OCI-LY1 (cell line): ENCODE data around the gene DEPDC1B.

Experiments used
- H2AFZ ChIP-seq: fragments of 200-600 bp; sonication (generic), shearing (Covaris generic); 2 replicates; pipeline ENCODE4 v1.6.0; 2014; ENCODE audit warnings: antibody characterized with exemption, mild to moderate bottlenecking, low read length
- H3F3A ChIP-seq: fragments of 200-600 bp; sonication (generic), shearing (Covaris generic); 2 replicates; pipeline ENCODE4 v1.6.0; 2014; ENCODE audit warnings: mild to moderate bottlenecking, antibody characterized with exemption, low read length, moderate library complexity; ENCODE audit not compliant: insufficient read depth
- H3K27ac ChIP-seq: fragments of 200-600 bp; sonication (generic); 2 replicates; pipeline ENCODE4 v1.5.1; 2014; ENCODE audit warnings: low read length, mixed run types, mild to moderate bottlenecking, low read depth; ENCODE audit not compliant: poor library complexity, severe bottlenecking
- H3K27me3 ChIP-seq: fragments of 200-600 bp; sonication (generic); 2 replicates; pipeline ENCODE4 v1.6.0; 2014; ENCODE audit warnings: antibody characterized with exemption, mild to moderate bottlenecking, low read length, moderate library complexity; ENCODE audit not compliant: insufficient read depth
- H3K36me3 ChIP-seq: fragments of 200-600 bp; sonication (generic); 2 replicates; pipeline ENCODE4 v1.6.1; 2014; ENCODE audit warnings: mild to moderate bottlenecking, antibody characterized with exemption, low read length, moderate library complexity, mixed read lengths; ENCODE audit not compliant: insufficient read depth
- H3K4me1 ChIP-seq: fragments of 200-600 bp; sonication (generic); 2 replicates; pipeline ENCODE4 v1.5.1; 2014; ENCODE audit warnings: mild to moderate bottlenecking, low read length, moderate library complexity; ENCODE audit not compliant: insufficient read depth, severe bottlenecking
- H3K4me2 ChIP-seq: fragments of 200-600 bp; sonication (generic), shearing (Covaris generic); 2 replicates; pipeline ENCODE4 v1.6.1; 2014; ENCODE audit warnings: low read length
- H3K4me3 ChIP-seq: fragments of 200-600 bp; sonication (generic); 2 replicates; pipeline ENCODE4 v1.5.1; 2014; ENCODE audit warnings: low read length, low read depth, mild to moderate bottlenecking, mixed read lengths; ENCODE audit not compliant: poor library complexity, severe bottlenecking
- H3K79me2 ChIP-seq: fragments of 200-600 bp; shearing (Covaris generic); 2 replicates; pipeline ENCODE4 v1.6.1; 2016; ENCODE audit warnings: mixed run types, low read length, mixed read lengths; ENCODE audit not compliant: insufficient read depth
- H3K9ac ChIP-seq: fragments of 200-600 bp; sonication (generic), shearing (Covaris generic); 2 replicates; pipeline ENCODE4 v1.6.1; 2014; ENCODE audit warnings: mild to moderate bottlenecking, low read length, mixed read lengths
- H3K9me2 ChIP-seq: fragments of 200-600 bp; sonication (generic), shearing (Covaris generic); 2 replicates; pipeline ENCODE4 v1.6.1; 2014; ENCODE audit warnings: low read depth, mild to moderate bottlenecking, low read length, mixed read lengths
- H3K9me3 ChIP-seq: fragments of 200-600 bp; shearing (Covaris generic); 2 replicates; pipeline ENCODE4 v1.6.1; 2014; ENCODE audit warnings: low read length, mixed read lengths
- H4K20me1 ChIP-seq: fragments of 200-600 bp; sonication (generic), shearing (Covaris generic); 2 replicates; pipeline ENCODE4 v1.6.0; 2016; ENCODE audit warnings: mild to moderate bottlenecking, low read length; ENCODE audit not compliant: insufficient read depth
- EZH2 ChIP-seq: fragments of 200-600 bp; sonication (generic), shearing (Covaris generic); IDR thresholded peaks from 2 replicates; pipeline ENCODE4 v1.8.0; 2017; ENCODE audit warnings: borderline replicate concordance, mixed run types, mild to moderate bottlenecking, antibody characterized with exemption, low read length, moderate library complexity, mixed read lengths
- TF ChIP-seq, protein P1 (sequence below): fragments of 200-600 bp; sonication (generic), shearing (Covaris generic); IDR thresholded peaks from 2 replicates; pipeline ENCODE4 v1.5.1; 2017; ENCODE audit warnings: mild to moderate bottlenecking, antibody characterized with exemption, low read length, moderate library complexity, mixed read lengths

Gene DEPDC1B

DNA sequence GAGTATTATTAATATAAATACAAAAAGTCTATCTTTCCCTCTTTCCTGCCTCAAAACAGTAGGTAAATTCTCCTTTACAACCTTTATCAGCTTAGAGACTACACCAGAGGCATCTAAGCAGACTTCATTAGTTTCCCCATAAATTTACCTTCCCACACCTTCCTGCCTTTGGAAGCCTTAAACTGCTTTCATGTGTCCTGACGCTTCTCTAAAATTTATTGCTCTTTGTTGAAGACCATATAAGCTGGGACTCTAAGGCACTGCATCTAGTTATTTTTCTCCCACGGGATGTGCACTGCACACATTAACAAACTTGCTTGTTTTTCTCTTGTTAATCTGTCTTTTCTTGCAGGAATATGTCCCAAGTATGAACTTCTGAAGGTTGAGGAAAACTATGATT is 51.8 kb downstream of the DEPDC1B start:
- Histone ChIP-seq H3K27ac (no peak overlapping the region), H3K9ac (no peak overlapping the region), H3K9me2 (no peaks in the 10 kb centered on the region), H3K4me2 (no peak overlapping the region), H3K9me3 (no peaks in the 10 kb centered on the region), H3K4me1 (no peaks in the 10 kb centered on the region), H3K79me2 (no peaks in the 10 kb centered on the region), H3F3A (0 out of 2 replicates have a peak, but pooled peaks cover 4% of the 10 kb centered on the region), H4K20me1 (no peaks in the 10 kb centered on the region), H2AFZ (no peak overlapping the region), H3K36me3 (peaks cover 18% of the 10 kb centered on the region; the same call in 1 of the 2 replicates), H3K27me3 (no peaks in the 10 kb centered on the region), H3K4me3 (no peak overlapping the region)
- TF ChIP-seq EZH2 = no peak
- TF ChIP-seq, protein P1, sequence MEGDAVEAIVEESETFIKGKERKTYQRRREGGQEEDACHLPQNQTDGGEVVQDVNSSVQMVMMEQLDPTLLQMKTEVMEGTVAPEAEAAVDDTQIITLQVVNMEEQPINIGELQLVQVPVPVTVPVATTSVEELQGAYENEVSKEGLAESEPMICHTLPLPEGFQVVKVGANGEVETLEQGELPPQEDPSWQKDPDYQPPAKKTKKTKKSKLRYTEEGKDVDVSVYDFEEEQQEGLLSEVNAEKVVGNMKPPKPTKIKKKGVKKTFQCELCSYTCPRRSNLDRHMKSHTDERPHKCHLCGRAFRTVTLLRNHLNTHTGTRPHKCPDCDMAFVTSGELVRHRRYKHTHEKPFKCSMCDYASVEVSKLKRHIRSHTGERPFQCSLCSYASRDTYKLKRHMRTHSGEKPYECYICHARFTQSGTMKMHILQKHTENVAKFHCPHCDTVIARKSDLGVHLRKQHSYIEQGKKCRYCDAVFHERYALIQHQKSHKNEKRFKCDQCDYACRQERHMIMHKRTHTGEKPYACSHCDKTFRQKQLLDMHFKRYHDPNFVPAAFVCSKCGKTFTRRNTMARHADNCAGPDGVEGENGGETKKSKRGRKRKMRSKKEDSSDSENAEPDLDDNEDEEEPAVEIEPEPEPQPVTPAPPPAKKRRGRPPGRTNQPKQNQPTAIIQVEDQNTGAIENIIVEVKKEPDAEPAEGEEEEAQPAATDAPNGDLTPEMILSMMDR = no peak

DNA sequence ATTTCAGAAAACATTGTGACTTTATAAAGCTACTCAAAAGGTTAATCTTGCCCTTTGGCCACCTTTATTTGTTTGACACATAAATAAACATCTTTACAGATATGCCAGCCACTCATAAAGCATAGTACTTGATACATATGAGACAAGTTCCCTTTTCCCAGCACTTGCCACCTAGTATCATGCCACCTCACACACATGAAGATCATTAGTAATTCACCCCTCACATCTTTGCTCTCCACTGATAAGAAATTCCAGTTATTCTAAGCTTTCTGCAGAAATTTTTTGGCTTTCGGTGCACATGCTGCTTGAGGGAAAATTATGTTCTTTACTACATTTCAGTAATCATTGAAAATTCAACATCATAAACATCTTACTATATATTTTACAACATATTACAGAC is 59.1 kb downstream of the DEPDC1B start:
- no peak overlapping the region for H2AFZ ChIP-seq
- TF ChIP-seq EZH2 = no peak
- TF ChIP-seq, protein P1 = no peak
- H3K36me3 ChIP-seq = peaks cover 73% of the 10 kb centered on the region
- H4K20me1 ChIP-seq = no peaks in the 10 kb centered on the region
- H3K4me1 ChIP-seq = no peaks in the 10 kb centered on the region
- H3K27me3 ChIP-seq = no peaks in the 10 kb centered on the region
- H3K79me2 ChIP-seq = no peaks in the 10 kb centered on the region
- no peak overlapping the region for H3K4me2 ChIP-seq
- no peak overlapping the region for H3K27ac ChIP-seq
- no peak overlapping the region for H3K9ac ChIP-seq
- no peaks in the 10 kb centered on the region for H3K9me3 ChIP-seq
- H3K4me3 ChIP-seq = no peak overlapping the region
- H3K9me2 ChIP-seq = no peaks in the 10 kb centered on the region
- H3F3A ChIP-seq = no peaks in the 10 kb centered on the region

DNA sequence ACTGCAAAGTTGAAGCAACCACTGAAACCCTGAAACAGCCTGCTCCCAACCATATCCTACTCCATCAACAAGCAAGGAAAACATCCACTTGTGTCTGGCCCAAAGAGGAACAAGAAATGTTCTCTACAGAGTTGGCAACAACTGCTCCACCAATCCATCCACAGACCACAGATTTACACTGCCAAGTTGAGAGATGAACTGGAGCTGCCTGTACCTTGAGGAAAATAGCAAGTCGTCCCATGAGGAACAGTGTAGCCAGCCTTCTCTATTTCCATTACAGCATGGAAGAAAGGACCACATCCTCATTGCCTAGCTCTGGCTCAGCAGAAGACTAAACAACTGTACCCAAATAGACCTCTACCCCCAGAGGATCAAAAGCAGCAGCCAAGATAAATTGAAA is 60.4 kb downstream of the DEPDC1B start:
- H3K4me1 ChIP-seq = no peaks in the 10 kb centered on the region
- no peaks in the 10 kb centered on the region for H3K9me2 ChIP-seq
- H3K9me3 ChIP-seq = no peaks in the 10 kb centered on the region
- H3K4me3 ChIP-seq = no peak overlapping the region
- H3F3A ChIP-seq = no peaks in the 10 kb centered on the region
- H4K20me1 ChIP-seq = no peaks in the 10 kb centered on the region
- no peak overlapping the region for H3K9ac ChIP-seq
- no peaks in the 10 kb centered on the region for H3K79me2 ChIP-seq
- no peak overlapping the region for H3K27ac ChIP-seq
- TF ChIP-seq, protein P1 = no peak
- TF ChIP-seq EZH2 = no peak
- H3K36me3 ChIP-seq = peaks cover 71% of the 10 kb centered on the region
- no peak overlapping the region for H3K4me2 ChIP-seq
- H3K27me3 ChIP-seq = no peaks in the 10 kb centered on the region
- H2AFZ ChIP-seq = no peak overlapping the region
